ENCODE measurements around the gene ATG9A.

DNA sequence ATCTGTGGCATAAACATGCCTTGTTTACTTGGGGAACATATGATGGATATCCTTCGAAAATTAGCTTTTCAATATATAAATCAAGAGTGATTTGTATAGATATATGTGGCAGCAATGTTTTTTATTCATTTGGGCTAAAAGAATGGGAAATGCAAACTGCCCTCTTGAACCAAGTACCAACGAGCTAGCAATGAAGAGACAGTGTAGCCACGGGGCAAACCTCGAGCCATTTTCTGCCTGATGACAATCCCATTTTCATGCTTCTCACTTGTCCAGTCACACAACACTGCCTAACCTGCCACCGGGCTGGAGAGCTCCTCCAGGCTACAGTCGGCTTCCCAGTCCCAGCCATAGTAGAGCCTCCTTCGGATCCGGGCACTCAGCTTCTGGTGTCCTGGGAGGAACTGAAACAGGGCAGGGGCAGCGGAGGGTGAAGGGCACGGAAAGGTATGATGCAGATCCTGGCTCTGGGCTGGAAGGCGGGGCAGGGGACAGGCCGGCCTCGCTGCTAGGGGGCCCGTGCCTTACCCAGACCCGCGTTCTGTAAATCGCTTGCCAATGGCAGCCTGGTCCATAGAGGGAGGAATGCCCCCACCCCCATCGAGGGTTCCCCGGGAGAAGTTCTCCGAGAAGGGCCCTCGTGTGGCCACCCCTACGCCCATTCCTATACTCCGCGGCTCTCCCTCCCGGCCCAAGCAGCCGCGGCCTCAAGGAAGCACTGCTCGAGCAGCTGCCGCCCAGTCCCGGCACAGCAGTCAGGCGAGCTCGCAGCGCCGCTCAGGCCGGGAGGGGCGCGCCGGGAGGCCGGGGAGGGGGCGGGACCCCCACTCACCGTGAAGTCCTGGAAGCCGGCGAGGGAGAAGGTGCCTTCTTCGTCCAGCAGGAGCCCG, 53.3 kb downstream of the ATG9A start:
- peak in 2 of 5 experiments; percentile 12 to 16 for TF ChIP-seq CTCF (IDR thresholded peaks at IDR 0.05)
- TF ChIP-seq POLR2A (IDR thresholded peaks at IDR 0.05), result no peak
